ENCODE data around the gene MRPS12.
"Not testable (repeated sequence)": the region's sequence is repeated elsewhere in the genome, so short reads cannot be mapped to it uniquely, and the experiment has no call there.

MRPS12 gene

GRCh38 chr19:38922482-38922881, 8.3 kb upstream of the MRPS12 start:
- Histone ChIP-seq H3K4me2 (ENCODE audit: low read length) (no peak overlapping the region), H3K4me1 (ENCODE audit: control insufficient read depth, insufficient read depth, low read length) (no peaks in the 10 kb centered on the region), H3K9ac (ENCODE audit: low read depth, low read length) (no peak overlapping the region), H3K4me3 (ENCODE audit: low read length) (no peak overlapping the region), H3K9me3 (replicated peaks; ENCODE audit: low read length) (no peaks in the 10 kb centered on the region), H3K27me3 (ENCODE audit: control insufficient read depth, insufficient read depth, low read length) (no peaks in the 10 kb centered on the region), H3K36me3 (ENCODE audit: insufficient read depth, low read length) (peaks cover 35% of the 10 kb centered on the region)

GRCh38 chr19:38924388-38924787, 6.4 kb upstream of the MRPS12 start:
- Histone ChIP-seq H3K27me3 (ENCODE audit: control insufficient read depth, insufficient read depth, low read length) (no peaks in the 10 kb centered on the region), H3K4me1 (ENCODE audit: control insufficient read depth, insufficient read depth, low read length) (peaks cover 1% of the 10 kb centered on the region), H3K9ac (ENCODE audit: low read depth, low read length) (no peak overlapping the region), H3K4me2 (ENCODE audit: low read length) (no peak overlapping the region), H3K4me3 (ENCODE audit: low read length) (no peak overlapping the region), H3K36me3 (ENCODE audit: insufficient read depth, low read length) (peaks cover 33% of the 10 kb centered on the region), H3K9me3 (replicated peaks; ENCODE audit: low read length) (no peaks in the 10 kb centered on the region)

- Histone ChIP-seq H3K4me1 (ENCODE audit: control insufficient read depth, insufficient read depth, low read length) (peaks cover 13% of the 10 kb centered on the region), H3K4me3 (ENCODE audit: low read length) (no peak overlapping the region)
These were observed 2.2 kb upstream of the MRPS12 start for GRCh38 chr19:38928391-38929001.

DNA sequence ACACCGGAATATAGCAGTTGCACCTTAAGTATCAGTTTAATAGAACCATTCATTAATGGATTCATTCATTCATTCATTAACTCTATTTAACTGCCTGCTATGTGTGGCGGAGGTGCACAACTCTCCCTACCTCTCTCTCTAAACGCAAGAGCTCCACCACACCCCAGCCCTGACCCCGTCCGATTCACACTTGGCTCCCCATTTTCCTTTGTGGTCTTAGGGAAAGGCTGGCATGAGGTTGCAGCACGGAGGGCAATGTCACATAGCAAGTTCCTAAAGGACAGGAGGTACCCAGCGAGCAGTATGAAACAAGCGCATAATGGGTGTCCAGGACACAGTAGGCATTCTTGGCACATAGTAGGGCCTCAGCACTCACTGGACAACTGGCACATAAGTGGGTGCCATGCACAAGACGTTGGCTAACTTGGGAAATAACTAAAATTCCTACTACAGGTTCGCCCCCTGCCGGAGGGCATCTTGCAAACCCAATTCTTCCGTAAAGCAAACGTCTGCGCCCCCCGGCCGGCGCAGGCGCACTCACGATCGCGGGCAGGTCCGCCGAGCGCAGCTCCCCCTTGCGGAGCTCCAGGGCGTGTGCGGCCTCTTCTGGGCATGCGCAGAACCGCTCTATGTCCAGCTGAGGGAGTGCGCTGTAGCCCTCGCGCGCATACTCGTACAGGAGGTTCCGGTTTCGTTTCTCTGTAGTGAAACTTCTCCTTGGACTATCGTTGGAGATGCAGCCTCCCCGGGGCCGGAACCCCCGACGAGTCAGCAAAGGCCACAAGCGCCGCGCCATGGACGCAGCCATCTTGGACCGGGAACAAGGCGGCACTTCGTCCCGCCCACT, 592 bp upstream of the MRPS12 start, which contains the start of gene SARS2:
TSS of gene SARS2 (minus strand) at position 835 of the 847 bp plus-strand sequence. CDS start at position 808, 27 bp downstream.
- Histone ChIP-seq H3K4me3 (ENCODE audit: low read length) (peak within 1 kb of the TSS; percentile 87), H3K4me2 (ENCODE audit: low read length) (peak within 1 kb of the TSS; percentile 88), H3K9me3 (replicated peaks; ENCODE audit: low read length) (no peaks in the 10 kb centered on the region), H3K27me3 (ENCODE audit: control insufficient read depth, insufficient read depth, low read length) (no peaks in the 10 kb centered on the region), H3K4me1 (ENCODE audit: control insufficient read depth, insufficient read depth, low read length) (peaks cover 13% of the 10 kb centered on the region), H3K36me3 (ENCODE audit: insufficient read depth, low read length) (peaks cover 28% of the 10 kb centered on the region), H3K9ac (ENCODE audit: low read depth, low read length) (peak within 1 kb of the TSS; percentile 89)

More at GRCh38 chr19:38928391-38929001, 2.2 kb upstream of the MRPS12 start:
- no peak overlapping the region for H3K9ac ChIP-seq (ENCODE audit: low read depth, low read length)
- H3K36me3 ChIP-seq (ENCODE audit: insufficient read depth, low read length) = peaks cover 29% of the 10 kb centered on the region
- H3K4me2 ChIP-seq (ENCODE audit: low read length) = no peak overlapping the region
- no peaks in the 10 kb centered on the region for H3K9me3 ChIP-seq (replicated peaks; ENCODE audit: low read length)
- H3K27me3 ChIP-seq (ENCODE audit: control insufficient read depth, insufficient read depth, low read length) = no peaks in the 10 kb centered on the region

DNA sequence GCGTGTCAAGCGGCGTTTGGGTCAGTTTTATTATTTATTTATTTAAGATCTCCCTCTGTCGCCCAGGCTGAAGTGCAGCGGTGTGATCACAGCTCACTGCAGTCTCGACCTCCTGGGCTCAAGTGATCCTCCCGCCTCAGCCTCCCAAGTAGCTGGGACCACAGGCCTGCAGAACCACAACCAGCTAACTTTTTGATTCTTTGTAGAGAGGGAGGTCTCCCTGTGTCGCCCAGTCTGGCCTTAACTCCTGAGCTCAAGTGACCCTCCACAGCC, 713 bp downstream of the MRPS12 start:
- Histone ChIP-seq H3K4me3 (ENCODE audit: low read length) (peak overlapping the region; percentile 87), H3K4me2 (ENCODE audit: low read length) (peak overlapping the region; percentile 88), H3K27me3 (ENCODE audit: control insufficient read depth, insufficient read depth, low read length) (no peaks in the 10 kb centered on the region), H3K9me3 (replicated peaks; ENCODE audit: low read length) (no peaks in the 10 kb centered on the region), H3K36me3 (ENCODE audit: insufficient read depth, low read length) (peaks cover 19% of the 10 kb centered on the region), H3K9ac (ENCODE audit: low read depth, low read length) (peak overlapping the region; percentile 89), H3K4me1 (ENCODE audit: control insufficient read depth, insufficient read depth, low read length) (peaks cover 13% of the 10 kb centered on the region)

DNA sequence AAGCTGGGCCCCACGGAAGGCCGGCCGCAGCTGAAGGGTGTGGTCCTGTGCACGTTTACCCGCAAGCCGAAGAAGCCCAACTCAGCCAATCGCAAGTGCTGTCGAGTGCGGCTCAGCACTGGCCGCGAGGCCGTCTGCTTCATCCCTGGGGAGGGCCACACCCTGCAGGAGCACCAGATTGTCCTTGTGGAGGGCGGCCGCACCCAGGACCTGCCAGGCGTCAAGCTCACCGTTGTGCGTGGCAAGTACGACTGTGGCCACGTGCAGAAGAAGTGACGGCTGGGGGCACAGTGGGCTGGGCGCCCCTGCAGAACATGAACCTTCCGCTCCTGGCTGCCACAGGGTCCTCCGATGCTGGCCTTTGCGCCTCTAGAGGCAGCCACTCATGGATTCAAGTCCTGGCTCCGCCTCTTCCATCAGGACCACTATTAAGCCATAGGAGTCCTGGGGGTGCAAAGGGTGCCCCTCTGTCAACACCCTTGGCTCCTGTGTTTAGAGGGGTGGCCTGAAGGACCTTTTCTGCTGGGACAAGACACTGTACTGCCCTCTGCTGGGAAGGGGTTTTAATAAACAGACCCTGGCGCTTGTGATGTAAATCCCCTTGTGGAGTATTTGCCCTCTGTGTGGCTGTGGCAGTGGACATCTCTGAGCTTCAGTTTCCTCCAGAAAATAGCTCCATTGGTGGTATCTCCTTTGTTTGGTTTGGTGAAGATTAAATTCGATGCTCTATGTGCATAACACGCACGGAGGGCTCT, 1.9 kb downstream of the MRPS12 start:
- Histone ChIP-seq H3K9me3 (replicated peaks; ENCODE audit: low read length) (no peaks in the 10 kb centered on the region), H3K4me2 (ENCODE audit: low read length) (peak overlapping the region; percentile 88), H3K27me3 (ENCODE audit: control insufficient read depth, insufficient read depth, low read length) (no peaks in the 10 kb centered on the region), H3K4me1 (ENCODE audit: control insufficient read depth, insufficient read depth, low read length) (peaks cover 13% of the 10 kb centered on the region), H3K4me3 (ENCODE audit: low read length) (no peak overlapping the region), H3K36me3 (ENCODE audit: insufficient read depth, low read length) (peaks cover 19% of the 10 kb centered on the region), H3K9ac (ENCODE audit: low read depth, low read length) (no peak overlapping the region)

DNA sequence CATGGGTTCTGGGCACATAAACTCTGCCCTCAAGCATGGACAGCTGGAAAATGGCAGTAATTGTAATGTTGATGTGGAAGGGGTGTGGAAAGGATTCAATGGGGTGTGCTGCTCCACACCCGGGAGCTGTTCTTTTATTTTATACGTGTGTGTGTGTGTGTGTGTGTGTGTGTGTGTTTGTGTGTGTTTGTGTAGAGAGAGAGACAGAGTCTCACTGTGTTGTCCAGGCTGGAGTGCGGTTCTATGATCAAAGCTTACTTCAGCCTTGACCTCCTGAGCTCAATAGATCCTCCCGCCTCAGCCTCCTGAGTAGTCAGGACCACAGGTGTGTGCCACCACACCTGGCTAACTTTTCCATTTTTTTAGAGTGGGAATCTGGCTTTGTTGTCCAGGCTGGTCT, 2.8 kb downstream of the MRPS12 start:
- peaks cover 13% of the 10 kb centered on the region for H3K4me1 ChIP-seq (ENCODE audit: control insufficient read depth, insufficient read depth, low read length)
- no peak overlapping the region for H3K9ac ChIP-seq (ENCODE audit: low read depth, low read length)
- no peaks in the 10 kb centered on the region for H3K27me3 ChIP-seq (ENCODE audit: control insufficient read depth, insufficient read depth, low read length)
- peaks cover 19% of the 10 kb centered on the region for H3K36me3 ChIP-seq (ENCODE audit: insufficient read depth, low read length)
- H3K4me3 ChIP-seq (ENCODE audit: low read length) = no peak overlapping the region
- H3K4me2 ChIP-seq (ENCODE audit: low read length) = no peak overlapping the region
- no peaks in the 10 kb centered on the region for H3K9me3 ChIP-seq (replicated peaks; ENCODE audit: low read length)

- no peak overlapping the region for H3K4me3 ChIP-seq (ENCODE audit: low read length)
- H3K36me3 ChIP-seq (ENCODE audit: insufficient read depth, low read length) = peaks cover 7% of the 10 kb centered on the region
- no peaks in the 10 kb centered on the region for H3K27me3 ChIP-seq (ENCODE audit: control insufficient read depth, insufficient read depth, low read length)
- no peak overlapping the region for H3K9ac ChIP-seq (ENCODE audit: low read depth, low read length)
- no peak overlapping the region for H3K4me2 ChIP-seq (ENCODE audit: low read length)
- H3K4me1 ChIP-seq (ENCODE audit: control insufficient read depth, insufficient read depth, low read length) = no peaks in the 10 kb centered on the region
- no peaks in the 10 kb centered on the region for H3K9me3 ChIP-seq (replicated peaks; ENCODE audit: low read length)
These were observed 9.2 kb downstream of the MRPS12 start for GRCh38 chr19:38939957-38940356.

GRCh38 chr19:38941466-38941865, 10.7 kb downstream of the MRPS12 start:
- H3K4me2 ChIP-seq (ENCODE audit: low read length); H3K9me3 ChIP-seq (replicated peaks; ENCODE audit: low read length); H3K4me3 ChIP-seq (ENCODE audit: low read length): not testable (repeated sequence)

DNA sequence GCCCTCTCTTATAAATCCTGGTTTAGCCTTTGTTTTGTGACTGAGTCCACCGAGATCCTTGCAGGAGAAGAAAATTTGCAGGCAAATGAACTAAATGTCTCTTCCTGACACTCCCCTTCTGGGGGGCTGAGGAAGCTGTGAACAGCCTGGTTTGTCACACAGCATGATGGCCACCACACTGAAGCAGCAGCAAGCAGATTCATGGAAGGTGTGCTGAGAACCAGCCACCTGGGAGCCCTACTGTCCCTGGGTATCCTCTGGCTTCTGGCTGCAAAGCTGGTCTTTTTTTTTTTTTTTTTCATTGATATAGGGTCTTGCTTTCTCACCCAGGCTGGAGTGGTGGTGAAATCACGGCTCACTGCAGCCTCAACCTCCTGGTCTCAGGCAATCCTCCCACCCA, 11.2 kb downstream of the MRPS12 start:
- no peaks in the 10 kb centered on the region for H3K27me3 ChIP-seq (ENCODE audit: control insufficient read depth, insufficient read depth, low read length)
- no peaks in the 10 kb centered on the region for H3K9me3 ChIP-seq (replicated peaks; ENCODE audit: low read length)
- no peak overlapping the region for H3K9ac ChIP-seq (ENCODE audit: low read depth, low read length)
- no peak overlapping the region for H3K4me2 ChIP-seq (ENCODE audit: low read length)
- peaks cover 14% of the 10 kb centered on the region for H3K36me3 ChIP-seq (ENCODE audit: insufficient read depth, low read length)
- no peak overlapping the region for H3K4me3 ChIP-seq (ENCODE audit: low read length)
- no peaks in the 10 kb centered on the region for H3K4me1 ChIP-seq (ENCODE audit: control insufficient read depth, insufficient read depth, low read length)

More at GRCh38 chr19:38941466-38941865, 10.7 kb downstream of the MRPS12 start:
- H3K9ac ChIP-seq (ENCODE audit: low read depth, low read length); H3K27me3 ChIP-seq (ENCODE audit: control insufficient read depth, insufficient read depth, low read length); H3K4me1 ChIP-seq (ENCODE audit: control insufficient read depth, insufficient read depth, low read length): not testable (repeated sequence)
- peaks cover 11% of the 10 kb centered on the region for H3K36me3 ChIP-seq (ENCODE audit: insufficient read depth, low read length)

DNA sequence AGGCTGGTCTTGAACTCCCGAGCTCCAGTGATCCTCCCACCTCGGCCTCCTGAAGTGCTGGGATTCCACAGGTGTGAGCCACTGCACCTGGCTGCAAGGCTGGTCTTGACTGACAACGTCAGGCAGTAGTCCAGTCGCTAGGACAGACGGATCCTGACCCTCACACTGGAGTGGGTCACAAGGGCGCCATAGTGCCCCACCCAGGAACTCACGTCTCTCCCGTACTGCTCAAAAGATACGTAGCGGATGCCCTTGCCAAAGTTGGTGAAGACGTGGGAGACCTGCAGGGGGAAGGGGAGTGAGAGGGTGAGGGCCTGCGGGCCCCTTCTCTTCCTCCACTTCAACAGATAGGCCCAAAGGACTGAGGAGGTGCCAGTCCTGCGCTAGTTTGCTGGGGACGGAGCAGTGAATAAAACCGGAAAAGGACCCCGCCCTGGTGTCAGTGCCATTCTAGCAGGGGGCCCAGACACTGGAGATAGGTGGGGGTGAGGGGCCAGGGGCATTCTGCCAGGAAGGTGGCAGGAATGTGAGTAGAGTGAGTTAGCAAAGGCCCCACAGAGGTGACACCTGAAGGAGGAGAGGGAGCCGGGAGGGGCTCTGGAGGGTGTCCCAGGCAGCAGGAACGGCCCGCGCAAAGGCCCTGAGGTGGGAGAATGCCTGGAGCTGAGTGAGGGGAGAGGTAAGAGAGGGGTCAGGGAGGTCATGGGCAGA, 11.9 kb downstream of the MRPS12 start:
- no peaks in the 10 kb centered on the region for H3K27me3 ChIP-seq (ENCODE audit: control insufficient read depth, insufficient read depth, low read length)
- H3K9me3 ChIP-seq (replicated peaks; ENCODE audit: low read length) = no peaks in the 10 kb centered on the region
- no peak overlapping the region for H3K4me2 ChIP-seq (ENCODE audit: low read length)
- H3K9ac ChIP-seq (ENCODE audit: low read depth, low read length) = no peak overlapping the region
- H3K36me3 ChIP-seq (ENCODE audit: insufficient read depth, low read length) = peaks cover 15% of the 10 kb centered on the region
- no peaks in the 10 kb centered on the region for H3K4me1 ChIP-seq (ENCODE audit: control insufficient read depth, insufficient read depth, low read length)
- no peak overlapping the region for H3K4me3 ChIP-seq (ENCODE audit: low read length)

All from skeletal muscle satellite cell (primary cell).